ENCODE results near the gene USP44. TPM values are rescaled to one million over a fixed set of nuclear protein-coding genes. Genes with fewer than 3 reads are reported as not detected.
"Not testable (repeated sequence)": the region's sequence is repeated elsewhere in the genome, so short reads cannot be mapped to it uniquely, and the experiment has no call there.

USP44 gene
- total RNA-seq, 4 donors from 2014 or later, result 0.42 to 1.6 (median 0.63) TPM

GRCh38 chr12:95495433-95495832, 55.8 kb downstream of the USP44 start:
- TF ChIP-seq CTCF (IDR thresholded peaks at IDR 0.05) (no peak), POLR2A (IDR thresholded peaks at IDR 0.05) (no peak)
- WGBS, 2 donors, result 93 to 98% methylated on average over 1 of the region's 1 CpG
- DNase-seq (ENCODE audit: low spot score in 2 of 2), result no peak
- no peak overlapping the region for H3K4me3 ChIP-seq (ENCODE audit: low read depth, poor library complexity, severe bottlenecking)
- intact Hi-C loops (cut with DNase I; ENCODE audit: low total_unique reads), result no loop called here

- DNase-seq (ENCODE audit: low spot score in 2 of 2), result no peak
- intact Hi-C loops (cut with DNase I; ENCODE audit: low total_unique reads), result no loop called here
- WGBS, 2 donors, result 93 to 97% methylated on average over 2 of the region's 2 CpGs
- no peak overlapping the region for H3K4me3 ChIP-seq (ENCODE audit: low read depth, poor library complexity, severe bottlenecking)
- no peak for TF ChIP-seq CTCF (IDR thresholded peaks at IDR 0.05)
- TF ChIP-seq POLR2A (IDR thresholded peaks at IDR 0.05), result no peak
Measured at GRCh38 chr12:95494888-95495287, 56.4 kb downstream of the USP44 start.

GRCh38 chr12:95492462-95492861, 58.8 kb downstream of the USP44 start:
- no peak overlapping the region for H3K4me3 ChIP-seq (ENCODE audit: low read depth, poor library complexity, severe bottlenecking)
- intact Hi-C loops (cut with DNase I; ENCODE audit: low total_unique reads), result no loop called here
- no peak for TF ChIP-seq CTCF (IDR thresholded peaks at IDR 0.05)
- no peak for TF ChIP-seq POLR2A (IDR thresholded peaks at IDR 0.05)
- 93 to 100% methylated on average over 2 of the region's 2 CpGs for WGBS, 2 donors
- DNase-seq (ENCODE audit: low spot score in 2 of 2), result no peak

- intact Hi-C loops (cut with DNase I; ENCODE audit: low total_unique reads), result no loop called here
- no peak overlapping the region for H3K4me3 ChIP-seq (ENCODE audit: low read depth, poor library complexity, severe bottlenecking)
- WGBS, 2 donors, result 69 to 71% methylated on average over 2 of the region's 2 CpGs
- no peak for TF ChIP-seq CTCF (IDR thresholded peaks at IDR 0.05)
- no peak for TF ChIP-seq POLR2A (IDR thresholded peaks at IDR 0.05)
- no peak for DNase-seq (ENCODE audit: low spot score in 2 of 2)
Measured at GRCh38 chr12:95487024-95487423, 64.3 kb downstream of the USP44 start.

- no peak overlapping the region for H3K4me3 ChIP-seq (ENCODE audit: low read depth, poor library complexity, severe bottlenecking)
- no peak for DNase-seq (ENCODE audit: low spot score in 2 of 2)
- intact Hi-C loops (cut with DNase I; ENCODE audit: low total_unique reads), result no loop called here
- TF ChIP-seq POLR2A (IDR thresholded peaks at IDR 0.05), result no peak
- TF ChIP-seq CTCF (IDR thresholded peaks at IDR 0.05), result no peak
Measured at GRCh38 chr12:95484524-95484923, 66.8 kb downstream of the USP44 start.

GRCh38 chr12:95482564-95482963, 68.7 kb downstream of the USP44 start:
- H3K4me3 ChIP-seq (ENCODE audit: low read depth, poor library complexity, severe bottlenecking); intact Hi-C loops (cut with DNase I; ENCODE audit: low total_unique reads); DNase-seq (ENCODE audit: low spot score in 2 of 2): not testable (repeated sequence)
- WGBS, 2 donors, result 94 to 96% methylated on average over 6 of the region's 6 CpGs
